ENCODE results near the gene RASA3.
"Not testable (repeated sequence)": the region's sequence is repeated elsewhere in the genome, so short reads cannot be mapped to it uniquely, and the experiment has no call there.

The RASA3 gene

DNA sequence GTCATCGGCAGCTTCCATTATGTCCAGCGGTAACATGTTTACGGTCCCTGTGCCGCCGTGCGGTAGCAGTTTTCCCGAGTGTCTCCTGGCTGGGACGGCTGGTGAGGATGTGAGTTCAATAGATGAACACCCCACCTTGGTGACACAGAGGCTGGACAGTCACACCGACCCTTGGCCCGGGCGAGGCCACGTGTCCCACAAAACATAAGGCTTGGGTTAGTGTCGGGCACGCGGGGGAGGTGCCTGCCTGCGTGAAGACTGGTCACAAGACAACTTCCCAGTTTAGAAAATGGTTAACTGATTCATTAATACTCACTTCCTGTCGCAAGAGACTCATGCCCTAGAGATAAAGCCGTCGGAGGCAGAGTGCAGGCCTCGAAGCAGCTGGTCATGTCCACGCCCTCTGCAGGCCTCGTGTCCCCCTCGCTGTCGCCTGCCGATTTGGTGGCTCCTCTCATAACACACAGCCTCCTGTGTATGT, 17.2 kb downstream of the RASA3 start:
- peak; percentile 68 for DNase-seq (ENCODE audit: low read depth)
- no peak overlapping the region for H3K4me3 ChIP-seq (ENCODE audit: low read length)
- TF ChIP-seq CTCF (IDR thresholded peaks at IDR 0.05; ENCODE audit: insufficient read depth, low read depth, low read length, missing control alignments): no peak

GRCh38 chr13:114114666-114115065, 17.8 kb downstream of the RASA3 start:
- not testable (repeated sequence) for H3K4me3 ChIP-seq (ENCODE audit: low read length); DNase-seq (ENCODE audit: low read depth)

- H3K4me3 ChIP-seq (ENCODE audit: low read length): no peak overlapping the region
- DNase-seq (ENCODE audit: low read depth): no peak
- TF ChIP-seq CTCF (IDR thresholded peaks at IDR 0.05; ENCODE audit: insufficient read depth, low read depth, low read length, missing control alignments): no peak
These were observed 18.3 kb downstream of the RASA3 start for GRCh38 chr13:114114006-114114640.

- not testable (repeated sequence) for H3K4me3 ChIP-seq (ENCODE audit: low read length); DNase-seq (ENCODE audit: low read depth)
These were observed 19.0 kb downstream of the RASA3 start for GRCh38 chr13:114113395-114113794.

- DNase-seq (ENCODE audit: low read depth): no peak
- TF ChIP-seq CTCF (IDR thresholded peaks at IDR 0.05; ENCODE audit: insufficient read depth, low read depth, low read length, missing control alignments): no peak
- no peak overlapping the region for H3K4me3 ChIP-seq (ENCODE audit: low read length)
These were observed 19.5 kb downstream of the RASA3 start for GRCh38 chr13:114112826-114113322.

- no peak for DNase-seq (ENCODE audit: low read depth)
- no peak for TF ChIP-seq CTCF (IDR thresholded peaks at IDR 0.05; ENCODE audit: insufficient read depth, low read depth, low read length, missing control alignments)
- no peak overlapping the region for H3K4me3 ChIP-seq (ENCODE audit: low read length)
These were observed 20.1 kb downstream of the RASA3 start for GRCh38 chr13:114112231-114112825.

DNA sequence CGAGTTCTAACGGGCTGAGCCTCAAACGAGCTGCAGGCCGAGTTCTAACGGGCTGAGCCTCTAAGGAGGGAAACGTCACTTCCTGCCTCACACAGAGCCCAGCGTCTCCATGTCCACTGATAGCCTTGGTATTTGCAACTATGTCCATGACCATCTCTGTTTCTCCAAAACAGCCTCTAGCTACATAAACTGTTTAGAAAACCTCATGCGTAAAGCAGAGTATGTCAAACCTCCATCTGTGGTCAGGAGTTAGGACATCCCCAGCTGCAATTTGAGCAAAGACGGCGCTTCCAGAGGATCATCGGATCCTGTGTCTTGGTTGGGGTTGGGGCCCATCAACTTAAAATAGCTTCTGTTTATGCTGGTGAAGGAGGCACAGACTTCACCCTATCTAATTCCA, 20.8 kb downstream of the RASA3 start:
- TF ChIP-seq CTCF (IDR thresholded peaks at IDR 0.05; ENCODE audit: insufficient read depth, low read depth, low read length, missing control alignments): no peak
- H3K4me3 ChIP-seq (ENCODE audit: low read length): no peak overlapping the region
- DNase-seq (ENCODE audit: low read depth): no peak

DNA sequence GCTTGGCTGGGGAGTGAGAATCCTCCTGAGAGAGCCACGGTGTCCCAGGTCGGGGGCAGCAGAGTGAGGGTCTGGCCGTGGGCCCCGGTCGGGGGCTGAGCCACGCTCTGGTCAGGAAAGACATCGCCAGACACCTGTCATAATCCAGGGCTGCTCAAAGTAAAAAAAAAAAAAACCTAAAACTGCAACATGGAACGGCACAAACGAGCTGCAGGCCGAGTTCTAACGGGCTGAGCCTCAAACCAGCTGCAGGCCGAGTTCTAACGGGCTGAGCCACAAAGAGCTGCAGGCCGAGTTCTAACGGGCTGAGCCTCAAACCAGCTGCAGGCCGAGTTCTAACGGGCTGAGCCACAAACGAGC, 21.6 kb downstream of the RASA3 start:
- not testable (repeated sequence) for H3K4me3 ChIP-seq (ENCODE audit: low read length); DNase-seq (ENCODE audit: low read depth)

All from epithelial cell of esophagus (primary cell).